GM12878 (cell line): ENCODE data around the gene FRK. TPM values are rescaled to one million over a fixed set of nuclear protein-coding genes. Genes with fewer than 3 reads are reported as not detected.

Experiments used
- ATAC-seq: fragments of 200-7000 bp; cut with Tn5 transposase; 3 replicates; pipeline ENCODE4 v1.9.1; 2020; ENCODE audit warnings: mild to moderate bottlenecking, moderate library complexity
- BruUV-seq: library from RNA; stranded (reverse); fragments of 400-500 nt; replicated peaks from 2 replicates; lab custom pipeline; 2021; lab: Mats Ljungman, UMichigan
- CTCF ChIA-PET: fragments of 300-600 bp; sonication (Branson Sonifier 250); formaldehyde crosslinking; extraction: SDS; loops from one replicate; lab custom pipeline; 2021; ENCODE audit warnings: inconsistent platforms; lab: Yijun Ruan, JAX
- POLR2A ChIA-PET: fragments of 350-600 bp; formaldehyde crosslinking; extraction: SDS; loops from one replicate; lab custom pipeline; 2021; ENCODE audit warnings: inconsistent platforms; lab: Charles Lee
- RAD21 ChIA-PET: fragments of 300-600 bp; sonication (Branson Sonifier 250); formaldehyde crosslinking; loops from one replicate; lab custom pipeline; 2023; ENCODE audit warnings: antibody characterized with exemption; ENCODE audit not compliant: unreplicated experiment; lab: Charles Lee
- SMC1A ChIA-PET: fragments of 300-600 bp; sonication (Branson Sonifier 250); formaldehyde crosslinking; loops from one replicate; lab custom pipeline; 2023; ENCODE audit not compliant: unreplicated experiment, uncharacterized antibody; lab: Charles Lee
- DNase-seq: peaks from one replicate; pipeline ENCODE4 v3.0.0-alpha.2; 2011; ENCODE audit warnings: low read depth, low spot score
- FAIRE-seq: peaks from 3 replicates; lab custom pipeline; 2011; peaks lifted over from hg19 to GRCh38; lab: Jason Lieb, UNC
- H2AFZ ChIP-seq: 2 replicates; pipeline ENCODE4 v1.6.0; 2011; ENCODE audit warnings: low read depth, low read length, control low read depth; ENCODE audit not compliant: control insufficient read depth
- H3K27ac ChIP-seq: 2 replicates; pipeline ENCODE4 v1.5.1; 2011; ENCODE audit warnings: control low read depth; ENCODE audit not compliant: control insufficient read depth, insufficient read depth
- H3K27me3 ChIP-seq, 2 experiments: replicated peaks in 1 of 2; 2 replicates each; pipeline versions ENCODE4 v1.6.0 to v1.6.1; 2011; ENCODE audit warnings: low read length in 1 of 2; ENCODE audit not compliant: control insufficient read depth in 2 of 2, insufficient read depth in 2 of 2
- H3K36me3 ChIP-seq, 2 experiments: 2 replicates each; pipeline ENCODE4 v1.5.1; 2011; ENCODE audit warnings: low read length in 1 of 2; ENCODE audit not compliant: control insufficient read depth in 2 of 2, insufficient read depth in 2 of 2
- H3K4me1 ChIP-seq: 2 replicates; pipeline ENCODE4 v1.6.1; 2011; ENCODE audit warnings: mild to moderate bottlenecking, low read length, moderate library complexity, mixed read lengths; ENCODE audit not compliant: control insufficient read depth, insufficient read depth
- H3K4me2 ChIP-seq: 2 replicates; pipeline ENCODE4 v1.6.0; 2011; ENCODE audit warnings: control low read depth; ENCODE audit not compliant: control insufficient read depth, insufficient read depth
- H3K4me3 ChIP-seq: fragments of 200-600 bp; sonication (generic); 2 replicates; pipeline ENCODE4 v1.5.1; 2016
- H3K79me2 ChIP-seq: 2 replicates; pipeline ENCODE4 v1.6.0; 2011; ENCODE audit warnings: low read length; ENCODE audit not compliant: control insufficient read depth, insufficient read depth
- H3K9ac ChIP-seq: 2 replicates; pipeline ENCODE4 v1.8.0; 2011; ENCODE audit warnings: low read length, control low read depth, mixed read lengths; ENCODE audit not compliant: control insufficient read depth, insufficient read depth
- H3K9me3 ChIP-seq: replicated peaks from 3 replicates; pipeline ENCODE4 v1.5.1; 2011; ENCODE audit warnings: mild to moderate bottlenecking, low read length; ENCODE audit not compliant: control insufficient read depth, insufficient read depth
- H4K20me1 ChIP-seq: 2 replicates; pipeline ENCODE4 v1.6.0; 2011; ENCODE audit not compliant: control insufficient read depth, insufficient read depth
- E2F4 ChIP-seq: IDR thresholded peaks from 2 replicates; pipeline ENCODE4 v1.6.1; 2012; ENCODE audit warnings: low read depth, low read length, improper control_type of control experiment
- E4F1 ChIP-seq: fragments of 450-650 bp; IDR thresholded peaks from 2 replicates; pipeline ENCODE4 v1.6.1; 2018; ENCODE audit warnings: borderline replicate concordance, mild to moderate bottlenecking; ENCODE audit not compliant: partially characterized antibody
- IKZF1 ChIP-seq: fragments of 450-650 bp; conservative IDR thresholded peaks from 2 replicates; pipeline ENCODE4 v1.6.1; 2017; ENCODE audit warnings: antibody characterized with exemption, mild to moderate bottlenecking
- JUND ChIP-seq: IDR thresholded peaks from 2 replicates; pipeline ENCODE4 v1.6.1; 2012; ENCODE audit warnings: low read depth, mild to moderate bottlenecking, low read length, improper control_type of control experiment, moderate library complexity
- MXI1 ChIP-seq: fragments of 150-350 bp; IDR thresholded peaks from 2 replicates; pipeline ENCODE4 v1.6.1; 2011; ENCODE audit warnings: low read depth, mild to moderate bottlenecking, inconsistent platforms, low read length, improper control_type of control experiment
- PKNOX1 ChIP-seq: fragments of 450-650 bp; IDR thresholded peaks from 2 replicates; pipeline ENCODE4 v1.6.1; 2016; ENCODE audit warnings: mild to moderate bottlenecking
- RCOR1 ChIP-seq: conservative IDR thresholded peaks from 2 replicates; pipeline ENCODE4 v1.6.1; 2012; ENCODE audit warnings: low read depth, low read length, improper control_type of control experiment
- SKIL ChIP-seq: fragments of 450-650 bp; IDR thresholded peaks from 2 replicates; pipeline ENCODE4 v1.6.1; 2017; ENCODE audit warnings: mild to moderate bottlenecking, low read depth, inconsistent platforms; ENCODE audit not compliant: poor library complexity, severe bottlenecking
- STAT1 ChIP-seq: fragments of 450-650 bp; conservative IDR thresholded peaks from 2 replicates; pipeline ENCODE4 v1.6.1; 2014; ENCODE audit warnings: antibody characterized with exemption, mild to moderate bottlenecking
- ZBTB40 ChIP-seq: fragments of 450-650 bp; IDR thresholded peaks from 2 replicates; pipeline ENCODE4 v1.6.1; 2016; ENCODE audit warnings: mild to moderate bottlenecking, moderate library complexity, borderline replicate concordance
- ZNF24 ChIP-seq: fragments of 450-650 bp; IDR thresholded peaks from 2 replicates; pipeline ENCODE4 v1.6.1; 2017; ENCODE audit warnings: antibody characterized with exemption, mild to moderate bottlenecking
- WGBS: methylation state at CpG from one replicate; pipeline ENCODE4 v1.1.6; 2016; ENCODE audit warnings: low lambda C conversion rate; ENCODE audit not compliant: insufficient replicate concordance, insufficient coverage; ENCODE audit errors: missing lambda C conversion rate; 5-methylcytosine and 5-hydroxymethylcytosine counted together
- in situ Hi-C: fragments of 300-500 bp; cut with MboI; formaldehyde crosslinking; loops from 9 replicates; pipeline ENCODE4 v1.14.3; 2018; ENCODE audit warnings: mixed read lengths
- intact Hi-C: fragments of 100-400 bp; cut with micrococcal nuclease; formaldehyde crosslinking; loops from one replicate; pipeline ENCODE4 v1.14.2; 2022; ENCODE audit not compliant: unreplicated experiment
- polyA plus RNA-seq, 11 experiments: library from polyadenylated mRNA; depleted of rRNA in 4 of 11; unstranded in 6 of 11; stranded (reverse) in 5 of 11; fragments of >200 nt; fragmentation: Nextera tagmentation in 4 of 11; fragmentation: Illumina TruSeq in 1 of 11; extraction: Ambion mirVana in 4 of 11; extraction: Trizol in 1 of 11; gene quantifications; 1 replicate in 1 of 11; 2 replicates in 10 of 11; pipeline versions ENCODE4 v1.2.1 to v1.2.3, GENCODE V29; 2011 to 2016; ENCODE audit warnings: inconsistent platforms in 2 of 11, missing spikeins in 2 of 11, low read depth in 1 of 11
- total RNA-seq, 4 experiments: library from RNA; depleted of rRNA in 3 of 4; stranded (reverse); fragments of >200 nt in 3 of 4; fragmentation: Illumina TruSeq in 1 of 4; extraction: Trizol in 1 of 4; gene quantifications; 2 replicates each; pipeline versions ENCODE4 v1.2.1 to v1.2.3, GENCODE V29; 2013 to 2021

The FRK gene
- total and polyA plus RNA-seq, 10 of the 15 experiments (the other 5 are each of a cell fraction or from before 2014, with no cell fraction given): 0.29 to 2.4 (median 1.2) TPM

GRCh38 chr6:115983998-115984397 lies 76.7 kb downstream of the FRK start (continued):
- TF ChIP-seq PKNOX1 (no peak), E4F1 (no peak)

- Histone ChIP-seq H3K27ac (no peak overlapping the region), H3K4me1 (no peaks in the 10 kb centered on the region), H3K4me3 (no peak overlapping the region), H3K9ac (no peak overlapping the region), H3K4me2 (no peak overlapping the region), H3K36me3 (no peaks in the 10 kb centered on the region), H4K20me1 (no peaks in the 10 kb centered on the region), H2AFZ (no peak overlapping the region), H3K27me3 (no peaks in the 10 kb centered on the region), H3K79me2 (no peaks in the 10 kb centered on the region), H3K9me3 (no peaks in the 10 kb centered on the region)
- ATAC-seq: no peak
- intact Hi-C loops: no loop called here
- DNase-seq: no peak
- in situ Hi-C loops: no loop called here
- POLR2A ChIA-PET: no interaction called here
- RAD21 ChIA-PET: no interaction called here
- no TSS peak for BruUV-seq
- CTCF ChIA-PET: interaction anchor here (1.0 to 1.6 kb wide), 3 partner anchors 10 to 129 kb away, joined by 3 to 5 read pairs (median 3); no protein-coding TSS in a partner anchor
- 61% methylated on average over 2 of the region's 2 CpGs for WGBS
- SMC1A ChIA-PET: interaction anchor here (1.1 to 2.1 kb wide), 4 partner anchors 10 to 21 kb away, joined by 4 to 10 read pairs (median 4); no protein-coding TSS in a partner anchor
- FAIRE-seq: no peak
- TF ChIP-seq JUND: no peak
- TF ChIP-seq SKIL: no peak
- no peak for TF ChIP-seq ZBTB40
- TF ChIP-seq STAT1: no peak
- no peak for TF ChIP-seq E2F4
- TF ChIP-seq ZNF24: no peak
- TF ChIP-seq IKZF1: no peak
- TF ChIP-seq RCOR1: no peak
- no peak for TF ChIP-seq MXI1
Observed at GRCh38 chr6:115982453-115982852, 78.2 kb downstream of the FRK start.
